ENCODE data around the gene INTS12. TPM values are rescaled to one million over a fixed set of nuclear protein-coding genes. Genes with fewer than 3 reads are reported as not detected.

The INTS12 gene, protein sequence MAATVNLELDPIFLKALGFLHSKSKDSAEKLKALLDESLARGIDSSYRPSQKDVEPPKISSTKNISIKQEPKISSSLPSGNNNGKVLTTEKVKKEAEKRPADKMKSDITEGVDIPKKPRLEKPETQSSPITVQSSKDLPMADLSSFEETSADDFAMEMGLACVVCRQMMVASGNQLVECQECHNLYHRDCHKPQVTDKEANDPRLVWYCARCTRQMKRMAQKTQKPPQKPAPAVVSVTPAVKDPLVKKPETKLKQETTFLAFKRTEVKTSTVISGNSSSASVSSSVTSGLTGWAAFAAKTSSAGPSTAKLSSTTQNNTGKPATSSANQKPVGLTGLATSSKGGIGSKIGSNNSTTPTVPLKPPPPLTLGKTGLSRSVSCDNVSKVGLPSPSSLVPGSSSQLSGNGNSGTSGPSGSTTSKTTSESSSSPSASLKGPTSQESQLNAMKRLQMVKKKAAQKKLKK
- 17.5 and 20.0 TPM in 2 replicates for total RNA-seq

DNA sequence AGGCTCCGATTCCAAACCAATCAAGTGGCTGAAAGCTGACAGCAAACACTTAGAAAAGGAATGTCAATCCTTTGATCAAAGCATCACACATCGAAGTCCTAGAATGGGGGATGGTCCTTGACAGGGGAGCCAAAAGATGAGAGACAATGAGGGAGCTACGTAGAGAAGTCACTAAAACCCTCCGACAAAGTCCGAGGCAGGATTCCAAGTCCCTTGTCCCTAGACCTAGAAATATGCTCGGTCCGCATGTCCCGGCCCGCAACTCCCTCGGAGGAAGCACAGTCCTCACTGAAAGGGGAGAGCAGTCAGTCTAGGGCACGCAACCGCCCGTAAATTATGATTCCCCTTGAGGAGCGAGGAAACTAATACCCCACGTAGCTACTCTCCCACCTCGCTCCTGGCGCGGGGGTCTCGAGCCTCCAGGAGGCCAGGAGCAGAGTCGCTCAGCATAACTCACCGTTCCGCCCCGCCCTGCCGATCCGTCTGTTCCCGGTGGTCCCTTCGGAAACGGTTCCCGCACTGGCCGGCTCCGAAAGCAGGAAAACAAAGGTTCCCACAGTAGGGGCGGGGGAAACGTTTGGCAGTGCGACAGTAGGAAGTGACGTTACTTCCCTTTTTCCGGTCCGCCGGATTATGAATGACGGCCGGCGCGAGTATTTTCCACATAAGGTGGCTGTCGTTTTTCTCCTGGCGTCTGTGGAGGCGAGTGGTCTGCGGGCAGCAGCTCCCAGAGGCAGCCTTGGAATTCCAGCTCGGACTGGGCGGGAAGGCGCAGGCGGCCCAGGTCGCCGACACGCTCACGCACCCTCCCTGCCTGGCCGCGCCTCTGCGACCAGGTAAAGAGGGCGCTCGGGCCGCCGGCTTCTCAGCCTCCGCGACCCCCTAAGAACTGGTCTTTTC is at the start of gene INTS12, which contains the start of gene GSTCD:
TSS of gene INTS12 (minus strand) at position 509 of the 900 bp plus-strand sequence. CDS start 8,684 bp downstream, outside the sequence.
TSS of gene GSTCD (plus strand) at position 604 of the 900 bp plus-strand sequence. CDS start 8,830 bp downstream, outside the sequence.

Other genes with a start within 250 kb of the INTS12 start
- gene PPA2, start 234.6 kb downstream of the INTS12 start, total RNA-seq = 75.7 and 89.2 TPM in 2 replicates
- not detected in 2 replicates for gene ARHGEF38, start 156.1 kb downstream of the INTS12 start, total RNA-seq
- gene GSTCD, start 95 bp upstream of the INTS12 start, total RNA-seq = 9.9 and 10.9 TPM in 2 replicates
- gene NPNT, start 186.8 kb upstream of the INTS12 start, total RNA-seq = 0.11 TPM in 1 of 2 replicates, not detected in the other

Measured in articular chondrocyte of knee joint (primary cell).